Uterus (tissue), 2 donors: ENCODE data around the gene SYPL1.

ENCODE experiments used
- POLR2A ChIP-seq, 2 donors: fragments of 450-650 bp; IDR thresholded peaks; one replicate each; pipeline ENCODE4 v1.6.1; 2016; ENCODE audit warnings: antibody characterized with exemption in 2 of 2, mild to moderate bottlenecking in 1 of 2, moderate library complexity in 1 of 2
- TF ChIP-seq, protein P1 (sequence below), 4 experiments: fragments of 200-600 bp in 2 of 4; fragments of 450-650 bp in 2 of 4; sonication (generic) in 2 of 4; IDR thresholded peaks; one replicate each; pipeline ENCODE4 v1.5.1; 2016 to 2019; ENCODE audit warnings: antibody characterized with exemption in 4 of 4, mild to moderate bottlenecking in 2 of 4, moderate library complexity in 1 of 4

DNA sequence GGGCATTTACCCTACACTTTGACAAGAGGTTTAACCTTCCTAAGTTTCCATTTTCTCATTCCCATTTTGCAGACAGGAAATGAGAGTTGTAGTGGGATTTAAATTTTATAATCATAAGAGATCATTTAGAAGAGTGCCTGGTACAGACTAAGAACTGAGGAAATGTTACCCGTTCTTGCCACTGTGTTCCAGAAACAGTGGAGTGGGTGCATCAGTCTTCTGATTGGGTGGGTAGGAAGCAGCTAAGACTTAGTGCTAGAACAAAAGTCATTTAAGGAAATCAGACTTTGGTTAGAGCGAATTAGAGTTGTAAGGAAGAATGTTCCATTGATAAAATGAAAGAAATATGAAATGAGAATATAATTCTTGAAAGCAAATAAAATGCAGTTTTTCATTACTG lies 8.4 kb upstream of the SYPL1 start:
- TF ChIP-seq, protein P1, sequence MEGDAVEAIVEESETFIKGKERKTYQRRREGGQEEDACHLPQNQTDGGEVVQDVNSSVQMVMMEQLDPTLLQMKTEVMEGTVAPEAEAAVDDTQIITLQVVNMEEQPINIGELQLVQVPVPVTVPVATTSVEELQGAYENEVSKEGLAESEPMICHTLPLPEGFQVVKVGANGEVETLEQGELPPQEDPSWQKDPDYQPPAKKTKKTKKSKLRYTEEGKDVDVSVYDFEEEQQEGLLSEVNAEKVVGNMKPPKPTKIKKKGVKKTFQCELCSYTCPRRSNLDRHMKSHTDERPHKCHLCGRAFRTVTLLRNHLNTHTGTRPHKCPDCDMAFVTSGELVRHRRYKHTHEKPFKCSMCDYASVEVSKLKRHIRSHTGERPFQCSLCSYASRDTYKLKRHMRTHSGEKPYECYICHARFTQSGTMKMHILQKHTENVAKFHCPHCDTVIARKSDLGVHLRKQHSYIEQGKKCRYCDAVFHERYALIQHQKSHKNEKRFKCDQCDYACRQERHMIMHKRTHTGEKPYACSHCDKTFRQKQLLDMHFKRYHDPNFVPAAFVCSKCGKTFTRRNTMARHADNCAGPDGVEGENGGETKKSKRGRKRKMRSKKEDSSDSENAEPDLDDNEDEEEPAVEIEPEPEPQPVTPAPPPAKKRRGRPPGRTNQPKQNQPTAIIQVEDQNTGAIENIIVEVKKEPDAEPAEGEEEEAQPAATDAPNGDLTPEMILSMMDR (IDR thresholded peaks at IDR 0.05), result no peak
- TF ChIP-seq POLR2A (IDR thresholded peaks at IDR 0.05), result no peak
